OCI-LY1 (cell line): ENCODE measurements around the gene SLC2A3.
"Not testable (repeated sequence)": the region's sequence is repeated elsewhere in the genome, so short reads cannot be mapped to it uniquely, and the experiment has no call there.

Source experiments
- H2AFZ ChIP-seq: fragments of 200-600 bp; sonication (generic), shearing (Covaris generic); 2 replicates; pipeline ENCODE4 v1.6.0; 2014; ENCODE audit warnings: antibody characterized with exemption, mild to moderate bottlenecking, low read length
- H3F3A ChIP-seq: fragments of 200-600 bp; sonication (generic), shearing (Covaris generic); 2 replicates; pipeline ENCODE4 v1.6.0; 2014; ENCODE audit warnings: mild to moderate bottlenecking, antibody characterized with exemption, low read length, moderate library complexity; ENCODE audit not compliant: insufficient read depth
- H3K27ac ChIP-seq: fragments of 200-600 bp; sonication (generic); 2 replicates; pipeline ENCODE4 v1.5.1; 2014; ENCODE audit warnings: low read length, mixed run types, mild to moderate bottlenecking, low read depth; ENCODE audit not compliant: poor library complexity, severe bottlenecking
- H3K27me3 ChIP-seq: fragments of 200-600 bp; sonication (generic); 2 replicates; pipeline ENCODE4 v1.6.0; 2014; ENCODE audit warnings: antibody characterized with exemption, mild to moderate bottlenecking, low read length, moderate library complexity; ENCODE audit not compliant: insufficient read depth
- H3K36me3 ChIP-seq: fragments of 200-600 bp; sonication (generic); 2 replicates; pipeline ENCODE4 v1.6.1; 2014; ENCODE audit warnings: mild to moderate bottlenecking, antibody characterized with exemption, low read length, moderate library complexity, mixed read lengths; ENCODE audit not compliant: insufficient read depth
- H3K4me1 ChIP-seq: fragments of 200-600 bp; sonication (generic); 2 replicates; pipeline ENCODE4 v1.5.1; 2014; ENCODE audit warnings: mild to moderate bottlenecking, low read length, moderate library complexity; ENCODE audit not compliant: insufficient read depth, severe bottlenecking
- H3K4me2 ChIP-seq: fragments of 200-600 bp; sonication (generic), shearing (Covaris generic); 2 replicates; pipeline ENCODE4 v1.6.1; 2014; ENCODE audit warnings: low read length
- H3K4me3 ChIP-seq: fragments of 200-600 bp; sonication (generic); 2 replicates; pipeline ENCODE4 v1.5.1; 2014; ENCODE audit warnings: low read length, low read depth, mild to moderate bottlenecking, mixed read lengths; ENCODE audit not compliant: poor library complexity, severe bottlenecking
- H3K79me2 ChIP-seq: fragments of 200-600 bp; shearing (Covaris generic); 2 replicates; pipeline ENCODE4 v1.6.1; 2016; ENCODE audit warnings: mixed run types, low read length, mixed read lengths; ENCODE audit not compliant: insufficient read depth
- H3K9ac ChIP-seq: fragments of 200-600 bp; sonication (generic), shearing (Covaris generic); 2 replicates; pipeline ENCODE4 v1.6.1; 2014; ENCODE audit warnings: mild to moderate bottlenecking, low read length, mixed read lengths
- H3K9me2 ChIP-seq: fragments of 200-600 bp; sonication (generic), shearing (Covaris generic); 2 replicates; pipeline ENCODE4 v1.6.1; 2014; ENCODE audit warnings: low read depth, mild to moderate bottlenecking, low read length, mixed read lengths
- H3K9me3 ChIP-seq: fragments of 200-600 bp; shearing (Covaris generic); 2 replicates; pipeline ENCODE4 v1.6.1; 2014; ENCODE audit warnings: low read length, mixed read lengths
- H4K20me1 ChIP-seq: fragments of 200-600 bp; sonication (generic), shearing (Covaris generic); 2 replicates; pipeline ENCODE4 v1.6.0; 2016; ENCODE audit warnings: mild to moderate bottlenecking, low read length; ENCODE audit not compliant: insufficient read depth
- EZH2 ChIP-seq: fragments of 200-600 bp; sonication (generic), shearing (Covaris generic); IDR thresholded peaks from 2 replicates; pipeline ENCODE4 v1.8.0; 2017; ENCODE audit warnings: borderline replicate concordance, mixed run types, mild to moderate bottlenecking, antibody characterized with exemption, low read length, moderate library complexity, mixed read lengths
- TF ChIP-seq, protein P1 (sequence below): fragments of 200-600 bp; sonication (generic), shearing (Covaris generic); IDR thresholded peaks from 2 replicates; pipeline ENCODE4 v1.5.1; 2017; ENCODE audit warnings: mild to moderate bottlenecking, antibody characterized with exemption, low read length, moderate library complexity, mixed read lengths

SLC2A3 gene

DNA sequence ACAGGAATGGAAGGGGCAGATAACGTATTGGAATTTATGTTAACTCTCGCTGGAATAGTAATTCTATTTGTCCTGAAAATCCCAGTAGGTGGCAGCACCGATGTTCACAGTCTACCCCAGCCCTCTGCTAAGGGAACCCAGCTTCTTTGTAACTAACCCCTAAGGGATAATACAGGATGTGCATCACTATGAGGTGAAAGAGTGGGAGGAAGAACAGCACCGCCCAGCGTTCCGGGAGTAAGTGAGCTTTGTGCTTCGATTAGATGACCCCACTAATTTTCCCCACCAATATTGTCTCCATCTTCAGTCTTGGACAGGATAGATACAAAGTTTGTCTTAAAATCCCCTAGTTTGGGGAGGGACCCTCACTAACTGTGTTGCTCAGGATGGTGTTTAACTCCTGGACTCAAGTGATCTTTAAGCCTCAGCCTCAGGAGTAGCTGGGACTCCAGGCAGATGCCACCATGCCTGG, 2.7 kb downstream of the SLC2A3 start:
- Histone ChIP-seq H3K9me2 (no peaks in the 10 kb centered on the region), H3K4me1 (no peaks in the 10 kb centered on the region), H3K36me3 (no peaks in the 10 kb centered on the region), H2AFZ (no peak overlapping the region), H3K9me3 (no peaks in the 10 kb centered on the region), H3K4me3 (no peak overlapping the region), H3K9ac (no peak overlapping the region), H3K79me2 (no peaks in the 10 kb centered on the region), H3K27me3 (no peaks in the 10 kb centered on the region), H4K20me1 (no peaks in the 10 kb centered on the region), H3K4me2 (no peak overlapping the region), H3K27ac (no peak overlapping the region), H3F3A (no peaks in the 10 kb centered on the region)
- TF ChIP-seq EZH2 = no peak
- TF ChIP-seq, protein P1, sequence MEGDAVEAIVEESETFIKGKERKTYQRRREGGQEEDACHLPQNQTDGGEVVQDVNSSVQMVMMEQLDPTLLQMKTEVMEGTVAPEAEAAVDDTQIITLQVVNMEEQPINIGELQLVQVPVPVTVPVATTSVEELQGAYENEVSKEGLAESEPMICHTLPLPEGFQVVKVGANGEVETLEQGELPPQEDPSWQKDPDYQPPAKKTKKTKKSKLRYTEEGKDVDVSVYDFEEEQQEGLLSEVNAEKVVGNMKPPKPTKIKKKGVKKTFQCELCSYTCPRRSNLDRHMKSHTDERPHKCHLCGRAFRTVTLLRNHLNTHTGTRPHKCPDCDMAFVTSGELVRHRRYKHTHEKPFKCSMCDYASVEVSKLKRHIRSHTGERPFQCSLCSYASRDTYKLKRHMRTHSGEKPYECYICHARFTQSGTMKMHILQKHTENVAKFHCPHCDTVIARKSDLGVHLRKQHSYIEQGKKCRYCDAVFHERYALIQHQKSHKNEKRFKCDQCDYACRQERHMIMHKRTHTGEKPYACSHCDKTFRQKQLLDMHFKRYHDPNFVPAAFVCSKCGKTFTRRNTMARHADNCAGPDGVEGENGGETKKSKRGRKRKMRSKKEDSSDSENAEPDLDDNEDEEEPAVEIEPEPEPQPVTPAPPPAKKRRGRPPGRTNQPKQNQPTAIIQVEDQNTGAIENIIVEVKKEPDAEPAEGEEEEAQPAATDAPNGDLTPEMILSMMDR = peak; percentile 72

DNA sequence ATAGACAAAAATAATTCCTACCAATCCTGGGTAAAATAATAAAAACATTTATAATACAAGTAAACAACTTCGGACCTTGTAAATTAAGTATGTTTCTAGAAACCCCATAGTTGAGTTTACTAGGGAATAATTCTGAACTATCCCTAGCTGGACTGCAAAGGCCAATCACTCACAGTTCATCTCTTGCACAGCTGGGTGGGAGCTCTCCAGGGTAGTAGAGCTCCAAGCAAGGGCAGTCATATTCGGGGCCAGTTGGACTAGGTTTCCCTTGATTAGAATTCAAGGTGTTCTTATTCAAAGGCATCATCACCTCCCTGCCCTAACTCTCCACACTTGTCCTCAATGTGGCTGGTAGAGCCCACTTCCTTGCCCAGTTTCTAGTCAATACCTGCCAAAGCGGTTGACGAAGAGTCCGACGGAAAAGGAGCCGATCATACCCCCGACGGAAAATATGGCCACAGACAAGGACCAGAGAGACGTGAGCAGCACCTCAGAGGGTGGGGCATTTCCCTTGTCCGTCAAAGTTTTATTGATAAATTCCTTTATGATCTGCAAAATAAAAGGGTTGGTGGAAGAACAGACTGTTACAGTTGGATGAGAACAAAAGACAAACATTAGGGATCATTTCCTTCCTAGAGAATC, 3.3 kb downstream of the SLC2A3 start:
- not testable (repeated sequence) for H3F3A ChIP-seq

DNA sequence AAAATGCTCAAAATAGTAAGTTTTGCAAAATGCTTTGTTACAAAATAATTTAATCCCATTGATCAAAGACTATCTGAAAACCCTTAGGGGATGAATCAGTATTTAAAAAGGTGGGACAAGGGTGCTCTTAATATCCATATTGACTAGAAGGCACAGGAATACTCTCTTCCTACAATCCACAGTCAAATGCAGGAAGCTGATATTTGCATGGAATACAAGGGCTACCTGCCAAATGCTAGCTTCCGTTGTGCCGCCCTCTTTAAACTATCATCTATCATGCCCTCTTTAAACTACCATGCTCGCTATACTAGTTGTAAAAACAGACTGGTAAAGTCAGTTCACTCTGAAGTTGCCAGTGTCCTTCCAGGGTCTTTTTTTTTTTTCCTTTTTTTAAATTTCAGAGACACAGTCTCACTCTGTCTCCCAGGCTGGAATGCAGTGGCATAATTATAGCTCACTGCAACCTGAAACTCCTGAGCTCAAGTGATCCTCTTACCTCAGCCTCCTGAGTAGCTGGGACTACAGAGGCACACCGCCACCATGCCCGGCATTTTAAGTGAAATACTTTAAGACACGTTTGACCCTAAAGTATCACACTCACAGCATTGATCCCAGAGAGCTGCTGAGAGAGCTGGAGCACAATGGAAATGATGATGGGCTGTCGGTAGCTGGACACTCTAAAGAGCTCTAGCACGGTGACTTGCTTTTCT, 6.7 kb downstream of the SLC2A3 start:
- no peaks in the 10 kb centered on the region for H3K4me1 ChIP-seq
- H3F3A ChIP-seq = no peaks in the 10 kb centered on the region
- no peaks in the 10 kb centered on the region for H3K9me2 ChIP-seq
- TF ChIP-seq, protein P1 = no peak
- no peak for TF ChIP-seq EZH2
- H3K9me3 ChIP-seq = no peaks in the 10 kb centered on the region
- H4K20me1 ChIP-seq = no peaks in the 10 kb centered on the region
- H3K4me2 ChIP-seq = no peak overlapping the region
- H2AFZ ChIP-seq = no peak overlapping the region
- H3K9ac ChIP-seq = no peak overlapping the region
- no peaks in the 10 kb centered on the region for H3K36me3 ChIP-seq
- H3K27me3 ChIP-seq = no peaks in the 10 kb centered on the region
- no peak overlapping the region for H3K4me3 ChIP-seq
- H3K79me2 ChIP-seq = no peaks in the 10 kb centered on the region
- H3K27ac ChIP-seq = no peak overlapping the region

More for the DNA sequence above, 3.3 kb downstream of the SLC2A3 start:
- H3K9me3 ChIP-seq, H3K4me3 ChIP-seq, H3K9ac ChIP-seq, H4K20me1 ChIP-seq, H3K4me1 ChIP-seq, H2AFZ ChIP-seq, H3K36me3 ChIP-seq, H3K27ac ChIP-seq, H3K9me2 ChIP-seq, H3K4me2 ChIP-seq, H3K27me3 ChIP-seq, H3K79me2 ChIP-seq: not testable (repeated sequence)

DNA sequence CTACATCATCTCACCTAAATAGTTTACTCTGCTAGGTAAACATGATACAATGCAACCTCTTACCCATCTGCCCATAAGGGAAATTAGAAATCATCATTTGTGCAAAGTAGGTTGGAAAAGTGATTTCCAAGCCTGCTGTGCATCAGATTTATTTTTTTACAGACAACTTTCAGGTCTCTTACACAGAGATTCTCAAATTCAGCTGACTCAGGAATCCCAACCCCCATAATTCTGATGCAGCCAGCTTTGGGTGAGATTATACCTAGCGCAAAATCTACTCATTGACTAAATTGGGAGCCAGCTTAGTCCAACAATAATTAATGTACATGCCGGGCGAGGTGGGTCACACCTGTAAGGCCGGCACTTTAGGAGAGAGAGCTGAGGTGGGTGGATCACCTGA, 8.5 kb downstream of the SLC2A3 start:
- no peaks in the 10 kb centered on the region for H3K27me3 ChIP-seq
- H3K4me2 ChIP-seq = no peak overlapping the region
- no peak overlapping the region for H2AFZ ChIP-seq
- H3K36me3 ChIP-seq = no peaks in the 10 kb centered on the region
- no peak overlapping the region for H3K4me3 ChIP-seq
- H3K27ac ChIP-seq = no peak overlapping the region
- H3F3A ChIP-seq = no peaks in the 10 kb centered on the region
- TF ChIP-seq, protein P1 = no peak
- no peak for TF ChIP-seq EZH2
- no peaks in the 10 kb centered on the region for H4K20me1 ChIP-seq
- H3K9ac ChIP-seq = no peak overlapping the region
- H3K9me3 ChIP-seq = no peaks in the 10 kb centered on the region
- H3K79me2 ChIP-seq = no peaks in the 10 kb centered on the region
- no peaks in the 10 kb centered on the region for H3K9me2 ChIP-seq
- H3K4me1 ChIP-seq = no peaks in the 10 kb centered on the region

DNA sequence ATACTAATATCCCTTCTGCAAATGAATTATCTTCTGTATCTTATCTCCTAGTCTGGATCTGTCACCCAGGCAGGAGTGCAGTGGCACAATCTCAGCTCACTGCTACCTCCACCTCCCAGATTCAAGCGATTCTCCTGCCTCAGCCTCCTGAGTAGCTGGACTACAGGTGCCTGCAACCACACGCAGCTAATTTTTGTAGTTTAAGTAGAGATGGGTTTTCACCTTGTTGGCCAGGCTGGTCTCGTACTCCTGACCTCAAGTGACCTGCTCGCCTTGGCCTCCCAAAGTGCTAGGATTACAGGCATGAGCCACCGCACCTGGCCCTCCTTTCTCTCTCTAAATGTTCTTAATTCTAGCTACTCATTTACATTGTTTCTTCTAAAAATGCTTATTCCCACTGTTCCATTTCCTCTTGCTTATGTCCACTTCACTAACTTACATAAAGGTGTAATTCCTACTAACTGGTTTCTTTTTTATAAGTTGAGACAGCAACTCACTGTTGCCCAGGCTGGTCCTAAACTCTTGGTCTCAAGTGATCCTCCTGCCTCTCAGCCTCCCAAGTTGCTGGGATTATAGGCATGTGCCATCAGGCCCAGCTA, 9.8 kb downstream of the SLC2A3 start:
- not testable (repeated sequence) for H3K27ac ChIP-seq, H3K4me3 ChIP-seq, H3K27me3 ChIP-seq, H4K20me1 ChIP-seq, H2AFZ ChIP-seq, H3K9ac ChIP-seq, H3K9me2 ChIP-seq, H3K4me2 ChIP-seq, H3K36me3 ChIP-seq, H3K79me2 ChIP-seq, H3F3A ChIP-seq, H3K9me3 ChIP-seq, H3K4me1 ChIP-seq
